CD14-positive monocyte (primary cell): ENCODE data around the gene DRAP1. TPM values are rescaled to one million over a fixed set of nuclear protein-coding genes. Genes with fewer than 3 reads are reported as not detected.
"Not testable (repeated sequence)": the region's sequence is repeated elsewhere in the genome, so short reads cannot be mapped to it uniquely, and the experiment has no call there.

Experiments
- DNase-seq, 3 donors: peaks; one replicate each; pipeline ENCODE4 v3.0.0-alpha.2; 2011 to 2022
- H2AFZ ChIP-seq: 2 replicates; pipeline ENCODE4 v1.6.0; 2012; ENCODE audit warnings: mild to moderate bottlenecking, low read depth, low read length, inconsistent platforms; ENCODE audit not compliant: insufficient read depth, poor library complexity, severe bottlenecking
- H3K27ac ChIP-seq, 2 donors: 1 replicate in 1 of 2; 2 replicates in 1 of 2; pipeline ENCODE4 v1.5.1; 2012 to 2013; ENCODE audit warnings: low read length in 2 of 2, control low read depth in 1 of 2, inconsistent platforms in 1 of 2, low read depth in 1 of 2, mild to moderate bottlenecking in 1 of 2
- H3K27me3 ChIP-seq, 2 donors: one replicate each; pipeline versions ENCODE4 v1.6.0 to v1.6.1; 2011 to 2013; ENCODE audit warnings: low read length in 2 of 2; ENCODE audit not compliant: control insufficient read depth in 2 of 2, insufficient read depth in 2 of 2
- H3K36me3 ChIP-seq, 2 donors: replicated peaks in 1 of 2; 1 replicate in 1 of 2; 2 replicates in 1 of 2; pipeline versions ENCODE4 v1.5.1 to v1.6.1; 2012 to 2013; ENCODE audit warnings: low read length in 2 of 2, control low read depth in 1 of 2, inconsistent platforms in 1 of 2, mild to moderate bottlenecking in 1 of 2; ENCODE audit not compliant: insufficient read depth in 2 of 2, control insufficient read depth in 1 of 2
- H3K4me1 ChIP-seq, 2 donors: 1 replicate in 1 of 2; 2 replicates in 1 of 2; pipeline versions ENCODE4 v1.5.1 to v1.6.1; 2012 to 2013; ENCODE audit warnings: low read length in 2 of 2, control low read depth in 1 of 2, inconsistent platforms in 1 of 2, mild to moderate bottlenecking in 1 of 2, moderate library complexity in 1 of 2; ENCODE audit not compliant: insufficient read depth in 2 of 2, control insufficient read depth in 1 of 2
- H3K4me2 ChIP-seq: replicated peaks from 2 replicates; pipeline ENCODE3; 2012; ENCODE audit warnings: low read length, moderate library complexity, mild to moderate bottlenecking; ENCODE audit not compliant: poor library complexity, severe bottlenecking; ENCODE audit errors: extremely low read depth
- H3K4me3 ChIP-seq, 3 experiments: fragments of 200-600 bp in 1 of 3; sonication (generic) in 1 of 3; replicated peaks in 1 of 3; 1 replicate in 2 of 3; 2 replicates in 1 of 3; pipeline ENCODE4 v1.5.1; 2011 to 2013; ENCODE audit warnings: low read length in 3 of 3, mild to moderate bottlenecking in 3 of 3, control low read depth in 2 of 3, low read depth in 2 of 3, inconsistent platforms in 1 of 3, moderate library complexity in 1 of 3
- H3K79me2 ChIP-seq: 2 replicates; pipeline ENCODE4 v1.6.0; 2012; ENCODE audit warnings: mild to moderate bottlenecking, control low read depth, inconsistent platforms, low read length, moderate library complexity; ENCODE audit not compliant: insufficient read depth
- H3K9ac ChIP-seq: 2 replicates; pipeline ENCODE4 v1.6.0; 2017; ENCODE audit warnings: low read length, mild to moderate bottlenecking; ENCODE audit not compliant: insufficient read depth, poor library complexity, severe bottlenecking
- H3K9me3 ChIP-seq, 2 donors: replicated peaks in 1 of 2; 1 replicate in 1 of 2; 2 replicates in 1 of 2; pipeline versions ENCODE4 v1.5.1 to v1.6.1; 2012 to 2013; ENCODE audit warnings: low read length in 2 of 2, control low read depth in 1 of 2; ENCODE audit not compliant: control insufficient read depth in 1 of 2, insufficient read depth in 1 of 2
- H4K20me1 ChIP-seq: 2 replicates; pipeline ENCODE4 v1.6.0; 2012; ENCODE audit warnings: mild to moderate bottlenecking, low read length, control low read depth, moderate library complexity; ENCODE audit not compliant: insufficient read depth
- H3K27ac Mint-ChIP-seq, 7 donors: one replicate each; pipeline ENCODE4 v1.8.0; 2020; ENCODE audit warnings: mild to moderate bottlenecking in 7 of 7, mixed read lengths in 7 of 7, moderate library complexity in 6 of 7, inconsistent platforms in 2 of 7
- H3K27me3 Mint-ChIP-seq, 3 donors: one replicate each; pipeline ENCODE4 v1.8.0; 2021 to 2022; ENCODE audit warnings: low read depth in 3 of 3, mild to moderate bottlenecking in 3 of 3, mixed read lengths in 3 of 3, moderate library complexity in 3 of 3, inconsistent platforms in 1 of 3
- H3K36me3 Mint-ChIP-seq, 2 donors: one replicate each; pipeline ENCODE4 v1.8.0; 2020; ENCODE audit warnings: mixed read lengths in 2 of 2, inconsistent platforms in 1 of 2, mild to moderate bottlenecking in 1 of 2
- H3K4me1 Mint-ChIP-seq: one replicate; pipeline ENCODE4 v1.8.0; 2020; ENCODE audit warnings: mild to moderate bottlenecking, mixed read lengths
- H3K4me3 Mint-ChIP-seq, 2 donors: one replicate each; pipeline ENCODE4 v1.8.0; 2020; ENCODE audit warnings: mild to moderate bottlenecking in 2 of 2, mixed read lengths in 2 of 2, moderate library complexity in 1 of 2
- H3K9me3 Mint-ChIP-seq, 7 donors: one replicate each; pipeline ENCODE4 v1.8.0; 2020 to 2022; ENCODE audit warnings: mixed read lengths in 7 of 7, mild to moderate bottlenecking in 6 of 7, moderate library complexity in 6 of 7, inconsistent platforms in 2 of 7
- WGBS: methylation state at CpG from one replicate; pipeline ENCODE4 v1.1.5; 2013; ENCODE audit warnings: missing lambda C conversion rate; ENCODE audit not compliant: insufficient coverage; 5-methylcytosine and 5-hydroxymethylcytosine counted together
- intact Hi-C, 2 donors: fragments of 100-400 bp; cut with micrococcal nuclease; formaldehyde crosslinking; loops; one replicate each; pipeline versions ENCODE4 v1.15.0 to v1.15.1; 2023
- polyA plus RNA-seq, 3 donors: library from polyadenylated mRNA; depleted of rRNA in 1 of 3; unstranded in 2 of 3; stranded (reverse) in 1 of 3; fragments of 300-500 nt in 2 of 3; fragments of >200 nt in 1 of 3; fragmentation: Illumina TruSeq in 2 of 3; gene quantifications; 1 replicate in 2 of 3; 2 replicates in 1 of 3; pipeline ENCODE4 v1.2.3, GENCODE V29; 2012 to 2021
- TF ChIP-seq, protein P1 (sequence below): fragments of 200-600 bp; IDR thresholded peaks from one replicate; pipeline ENCODE4 v1.8.0; 2022; ENCODE audit warnings: antibody characterized with exemption, mild to moderate bottlenecking

DRAP1 gene
- polyA plus RNA-seq, 3 donors, result 68.3 to 97.2 (median 72.1) TPM

DNA sequence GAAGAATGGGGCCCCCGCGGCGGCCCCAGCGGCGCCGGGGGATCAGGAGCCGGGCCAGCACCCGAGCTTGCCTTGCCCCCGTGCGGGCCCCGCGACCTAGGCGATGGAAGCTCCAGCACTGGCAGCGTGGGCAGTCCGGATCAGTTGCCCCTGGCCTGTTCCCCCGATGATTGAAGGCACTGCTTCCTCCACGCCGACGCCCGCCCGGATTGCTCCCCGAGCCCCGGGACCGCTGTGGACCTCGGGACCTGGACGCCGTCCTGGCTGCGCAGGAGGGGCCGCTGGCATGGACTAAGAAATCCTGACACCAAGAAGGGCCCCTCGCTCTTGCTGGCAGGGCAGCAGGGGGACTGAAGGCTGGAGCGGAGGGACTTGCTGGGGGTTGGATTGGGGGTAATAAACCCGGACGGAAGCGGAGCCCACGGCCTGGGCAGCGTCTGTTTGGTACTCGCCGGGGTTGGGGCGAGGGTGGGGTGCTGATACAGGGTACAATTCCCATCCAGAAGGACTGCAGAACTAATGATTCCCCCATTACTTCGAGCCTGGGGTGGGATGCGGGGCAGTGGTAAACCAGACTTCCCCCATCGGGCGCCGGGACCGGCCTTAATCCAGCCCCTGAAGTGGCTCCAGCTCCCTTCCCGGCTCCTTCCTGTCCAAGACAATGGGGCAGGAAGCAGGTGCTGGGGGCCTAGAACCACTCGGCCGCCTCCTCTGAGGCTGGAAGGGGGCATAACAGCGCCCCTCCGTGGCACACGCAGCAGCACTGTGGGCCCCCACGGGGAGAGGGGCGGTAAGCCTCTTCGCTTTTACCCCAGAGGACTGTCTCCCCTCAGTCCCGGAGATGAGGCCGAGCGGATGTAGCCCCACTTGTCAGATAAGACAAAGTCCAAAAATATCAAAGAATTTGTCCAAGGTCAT is 27.7 kb upstream of the DRAP1 start:
- H3K4me2 ChIP-seq, result peak overlapping the region; percentile 93
- H4K20me1 ChIP-seq, result peaks cover 8% of the 10 kb centered on the region
- H3K36me3 ChIP-seq, result peaks cover under 1 to 8% of the 10 kb centered on the region in 2 donors
- H3K4me1 ChIP-seq, result peaks cover 68 to 82% of the 10 kb centered on the region in 2 donors
- H3K9ac ChIP-seq, result peak overlapping the region; percentile 78
- Mint-ChIP-seq H3K36me3 (peaks cover 21 to 25% of the 10 kb centered on the region in 2 donors), H3K27ac (peak overlapping the region in 4 of 7 donors; percentile 54 to 91 (median 81)), H3K9me3 (no peaks in the 10 kb centered on the region), H3K27me3 (peaks cover 0 to 7% (median 0%) of the 10 kb centered on the region in 3 donors), H3K4me3 (peak overlapping the region; percentile 78 to 84), H3K4me1 (peaks cover 65% of the 10 kb centered on the region)
- no peaks in the 10 kb centered on the region for H3K9me3 ChIP-seq
- H2AFZ ChIP-seq, result peak overlapping the region; percentile 47
- intact Hi-C loops, result no loop called here
- H3K4me3 ChIP-seq, result peak overlapping the region; percentile 48 to 75 (median 54)
- TF ChIP-seq, protein P1, sequence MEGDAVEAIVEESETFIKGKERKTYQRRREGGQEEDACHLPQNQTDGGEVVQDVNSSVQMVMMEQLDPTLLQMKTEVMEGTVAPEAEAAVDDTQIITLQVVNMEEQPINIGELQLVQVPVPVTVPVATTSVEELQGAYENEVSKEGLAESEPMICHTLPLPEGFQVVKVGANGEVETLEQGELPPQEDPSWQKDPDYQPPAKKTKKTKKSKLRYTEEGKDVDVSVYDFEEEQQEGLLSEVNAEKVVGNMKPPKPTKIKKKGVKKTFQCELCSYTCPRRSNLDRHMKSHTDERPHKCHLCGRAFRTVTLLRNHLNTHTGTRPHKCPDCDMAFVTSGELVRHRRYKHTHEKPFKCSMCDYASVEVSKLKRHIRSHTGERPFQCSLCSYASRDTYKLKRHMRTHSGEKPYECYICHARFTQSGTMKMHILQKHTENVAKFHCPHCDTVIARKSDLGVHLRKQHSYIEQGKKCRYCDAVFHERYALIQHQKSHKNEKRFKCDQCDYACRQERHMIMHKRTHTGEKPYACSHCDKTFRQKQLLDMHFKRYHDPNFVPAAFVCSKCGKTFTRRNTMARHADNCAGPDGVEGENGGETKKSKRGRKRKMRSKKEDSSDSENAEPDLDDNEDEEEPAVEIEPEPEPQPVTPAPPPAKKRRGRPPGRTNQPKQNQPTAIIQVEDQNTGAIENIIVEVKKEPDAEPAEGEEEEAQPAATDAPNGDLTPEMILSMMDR, result no peak
- under 1% methylated on average over 48 of the region's 57 CpGs for WGBS
- no peak for DNase-seq
- peak overlapping the region; percentile 11 to 88 for H3K27ac ChIP-seq
- H3K27me3 ChIP-seq, result no peaks in the 10 kb centered on the region
- peaks cover 53% of the 10 kb centered on the region for H3K79me2 ChIP-seq

- peak overlapping the region; percentile 78 for H3K9ac ChIP-seq
- peaks cover 58% of the 10 kb centered on the region for H3K4me1 Mint-ChIP-seq
- peak overlapping the region; percentile 48 to 75 (median 54) for H3K4me3 ChIP-seq
- H3K4me1 ChIP-seq, result peaks cover 66 to 75% of the 10 kb centered on the region in 2 donors
- H3K79me2 ChIP-seq, result peaks cover 46% of the 10 kb centered on the region
- H3K36me3 ChIP-seq, DNase-seq, H2AFZ ChIP-seq, H3K9me3 Mint-ChIP-seq, H3K9me3 ChIP-seq, H3K27me3 ChIP-seq, intact Hi-C loops, H3K27me3 Mint-ChIP-seq, H4K20me1 ChIP-seq: not testable (repeated sequence)
- peak overlapping the region; percentile 78 to 84 for H3K4me3 Mint-ChIP-seq
- H3K4me2 ChIP-seq, result peak overlapping the region; percentile 93
- H3K27ac ChIP-seq, result peak overlapping the region in 1 of 2 donors; percentile 88
- H3K36me3 Mint-ChIP-seq, result peaks cover 16 to 21% of the 10 kb centered on the region in 2 donors
- peak overlapping the region in 6 of 7 donors; percentile 28 to 94 (median 76) for H3K27ac Mint-ChIP-seq
- 61% methylated on average over 5 of the region's 5 CpGs for WGBS
Measured at GRCh38 chr11:65892137-65892540, 27.1 kb upstream of the DRAP1 start.
